ENCODE results near the gene ADAMTSL1. TPM values are rescaled to one million over a fixed set of nuclear protein-coding genes. Genes with fewer than 3 reads are reported as not detected.

ADAMTSL1 gene
- total RNA-seq, 1 donor from 2014 or later: 1.6 TPM

- DNase-seq (ENCODE audit: low read depth): no peak
- TF ChIP-seq CTCF (IDR thresholded peaks at IDR 0.05; ENCODE audit: insufficient read depth, low read length, severe bottlenecking): no peak
- no peaks in the 10 kb centered on the region for H3K36me3 ChIP-seq (ENCODE audit: control insufficient read depth, insufficient read depth, low read length)
- no peaks in the 10 kb centered on the region for H3K27me3 ChIP-seq (ENCODE audit: control insufficient read depth, insufficient read depth, low read length)
- no peak for FAIRE-seq
- no peak overlapping the region for H3K4me3 ChIP-seq (ENCODE audit: low read depth, low read length)
Observed at GRCh38 chr9:18834740-18835361, 360.9 kb downstream of the ADAMTSL1 start.

GRCh38 chr9:18837402-18837801 is 363.4 kb downstream of the ADAMTSL1 start:
- TF ChIP-seq CTCF (IDR thresholded peaks at IDR 0.05; ENCODE audit: insufficient read depth, low read length, severe bottlenecking): no peak
- FAIRE-seq (no peak), DNase-seq (ENCODE audit: low read depth) (no peak)
- H3K27me3 ChIP-seq (ENCODE audit: control insufficient read depth, insufficient read depth, low read length): no peaks in the 10 kb centered on the region
- H3K36me3 ChIP-seq (ENCODE audit: control insufficient read depth, insufficient read depth, low read length): no peaks in the 10 kb centered on the region
- H3K4me3 ChIP-seq (ENCODE audit: low read depth, low read length): no peak overlapping the region

- no peaks in the 10 kb centered on the region for H3K36me3 ChIP-seq (ENCODE audit: control insufficient read depth, insufficient read depth, low read length)
- H3K4me3 ChIP-seq (ENCODE audit: low read depth, low read length): no peak overlapping the region
- TF ChIP-seq CTCF (IDR thresholded peaks at IDR 0.05; ENCODE audit: insufficient read depth, low read length, severe bottlenecking): no peak
- no peak for DNase-seq (ENCODE audit: low read depth)
- no peak for FAIRE-seq
- no peaks in the 10 kb centered on the region for H3K27me3 ChIP-seq (ENCODE audit: control insufficient read depth, insufficient read depth, low read length)
Observed at GRCh38 chr9:18847576-18848275, 373.8 kb downstream of the ADAMTSL1 start.

- DNase-seq (ENCODE audit: low read depth) (no peak), FAIRE-seq (no peak)
- Histone ChIP-seq H3K4me3 (ENCODE audit: low read depth, low read length) (no peak overlapping the region), H3K36me3 (ENCODE audit: control insufficient read depth, insufficient read depth, low read length) (no peaks in the 10 kb centered on the region), H3K27me3 (ENCODE audit: control insufficient read depth, insufficient read depth, low read length) (no peaks in the 10 kb centered on the region)
- TF ChIP-seq CTCF (IDR thresholded peaks at IDR 0.05; ENCODE audit: insufficient read depth, low read length, severe bottlenecking): no peak
Observed at GRCh38 chr9:18848657-18849056, 374.7 kb downstream of the ADAMTSL1 start.

GRCh38 chr9:18849270-18849669 is 375.3 kb downstream of the ADAMTSL1 start:
- peak; percentile 7 for FAIRE-seq
- H3K4me3 ChIP-seq (ENCODE audit: low read depth, low read length): no peak overlapping the region
- H3K36me3 ChIP-seq (ENCODE audit: control insufficient read depth, insufficient read depth, low read length): no peaks in the 10 kb centered on the region
- no peaks in the 10 kb centered on the region for H3K27me3 ChIP-seq (ENCODE audit: control insufficient read depth, insufficient read depth, low read length)
- DNase-seq (ENCODE audit: low read depth): no peak
- TF ChIP-seq CTCF (IDR thresholded peaks at IDR 0.05; ENCODE audit: insufficient read depth, low read length, severe bottlenecking): no peak

Data from bronchial epithelial cell (primary cell).